NCI-H748 (cell line): ENCODE measurements around the gene PSTPIP1.

Experiments
- DNase-seq: peaks from one replicate; lab custom pipeline; 2025; ENCODE audit not compliant: unreplicated experiment; lab: John Stamatoyannopoulos, UW

PSTPIP1 gene

DNA sequence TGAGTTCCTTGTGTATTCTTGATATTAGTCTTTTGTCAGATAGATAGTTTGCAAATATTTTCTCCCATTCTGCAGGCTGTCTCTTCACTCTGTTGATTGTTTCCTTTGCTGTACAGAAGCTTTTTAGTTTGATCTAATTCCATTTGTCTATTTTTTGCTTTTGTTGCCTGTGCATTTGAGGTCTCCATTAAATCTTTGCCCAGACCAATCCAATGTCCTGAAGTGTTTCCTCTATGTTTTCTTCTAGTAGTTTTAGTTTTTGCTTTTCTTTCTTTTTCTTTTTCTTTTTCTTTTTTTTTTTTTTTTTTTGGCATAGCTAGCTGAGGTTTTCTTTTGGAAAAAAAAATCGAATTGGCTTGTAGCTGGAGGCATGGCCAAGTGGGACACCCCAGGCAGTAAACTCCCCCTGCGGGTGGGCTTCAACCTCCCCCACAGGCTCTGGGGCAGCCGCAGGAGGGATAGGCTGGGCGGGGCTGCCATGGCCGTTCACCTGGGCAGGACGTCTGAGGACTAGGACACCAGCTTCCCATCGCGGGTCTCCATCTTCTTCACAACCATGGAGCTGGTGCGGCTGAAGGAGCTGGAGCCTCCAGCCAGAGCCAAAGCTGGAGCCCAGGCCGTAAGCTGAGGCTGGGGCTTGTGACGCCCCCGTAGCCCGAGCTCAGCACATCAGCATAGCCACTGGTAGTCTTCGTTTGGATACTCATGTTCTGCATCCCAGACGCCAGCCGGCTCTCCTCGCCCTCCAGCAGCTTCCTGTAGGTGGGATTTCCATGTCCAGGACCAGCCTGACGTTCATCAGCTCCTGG lies 16.2 kb upstream of the PSTPIP1 start:
- no peak for DNase-seq

- DNase-seq: no peak
Measured at GRCh38 chr15:76979331-76979925, 15.5 kb upstream of the PSTPIP1 start.

- DNase-seq: no peak
Measured at GRCh38 chr15:76979996-76980520, 14.9 kb upstream of the PSTPIP1 start.

DNA sequence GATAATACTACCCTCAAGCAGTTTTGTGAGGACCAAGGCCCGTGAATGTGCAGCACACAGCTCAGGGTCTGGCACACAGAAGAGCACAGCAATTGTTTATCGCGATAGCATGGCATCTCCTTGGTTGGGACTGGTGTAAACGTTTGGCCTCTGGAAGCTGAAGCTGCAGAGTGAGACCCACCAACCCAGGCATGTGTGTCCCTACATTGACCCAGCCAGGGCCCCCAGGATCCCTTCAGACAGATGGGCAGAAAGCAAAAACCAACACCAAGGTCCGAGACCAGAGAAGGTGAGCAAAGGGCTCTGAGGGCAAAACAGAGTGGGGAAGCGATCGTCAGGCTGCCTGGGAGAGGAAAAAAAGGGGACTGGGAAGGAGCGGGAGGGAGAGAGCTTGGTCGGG lies 12.6 kb upstream of the PSTPIP1 start:
- DNase-seq: no peak

DNA sequence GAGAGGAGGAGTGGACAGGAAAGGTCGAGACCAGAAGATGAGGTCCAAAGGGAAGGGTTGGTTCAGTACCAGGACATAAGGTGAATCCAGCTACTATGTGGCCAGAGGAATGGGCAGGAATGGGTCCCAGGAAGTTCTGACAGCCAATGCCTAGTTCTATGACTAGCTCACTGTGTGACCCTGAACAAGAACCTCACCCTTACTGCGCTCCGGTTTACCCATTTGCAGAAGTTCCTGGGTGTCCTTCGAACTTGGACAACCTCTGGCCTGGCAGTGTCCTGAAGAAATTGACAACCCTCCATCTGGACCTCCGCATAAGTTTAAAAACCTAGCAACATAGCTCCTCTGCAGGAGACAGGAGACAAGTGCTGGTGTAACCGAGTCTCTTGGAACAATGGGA lies 12.2 kb upstream of the PSTPIP1 start:
- DNase-seq: no peak

DNA sequence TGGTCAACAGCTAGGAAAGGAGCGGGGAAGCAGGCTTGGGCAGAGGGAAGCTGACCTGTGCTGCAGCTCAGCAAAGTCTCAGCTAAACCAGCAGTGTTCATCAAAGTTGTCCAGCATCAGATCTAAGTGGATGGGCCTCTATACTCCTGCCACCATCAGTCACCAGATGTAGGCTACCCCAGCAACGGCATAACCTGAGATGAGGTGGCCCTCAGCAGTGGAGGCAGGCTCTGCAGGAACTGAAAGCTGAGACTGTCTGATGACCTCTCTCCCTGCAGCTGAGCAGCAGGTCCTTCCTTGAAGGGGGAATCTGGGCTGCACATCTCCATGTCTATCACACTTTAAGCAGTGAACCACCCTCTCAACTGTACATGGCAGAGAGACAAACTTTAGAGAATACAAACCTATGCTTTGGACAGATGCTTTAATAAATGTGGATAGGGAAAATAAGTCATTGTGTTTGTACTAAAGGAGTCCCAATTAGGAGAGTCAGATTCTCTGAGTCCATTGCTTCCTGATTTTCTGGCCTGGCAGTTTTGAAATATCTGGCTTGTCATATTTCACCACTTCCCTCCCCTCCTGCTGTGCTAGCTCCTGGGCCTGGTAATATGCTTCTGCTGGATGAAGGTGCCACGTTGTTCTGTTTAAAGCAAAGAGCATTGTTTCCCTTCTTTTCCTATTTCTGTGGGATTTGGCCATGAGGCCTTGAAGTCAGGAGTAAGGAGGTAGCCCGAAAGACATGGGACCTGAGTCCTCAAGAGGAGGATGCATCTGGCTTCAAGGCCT lies 11.1 kb upstream of the PSTPIP1 start:
- no peak for DNase-seq

DNA sequence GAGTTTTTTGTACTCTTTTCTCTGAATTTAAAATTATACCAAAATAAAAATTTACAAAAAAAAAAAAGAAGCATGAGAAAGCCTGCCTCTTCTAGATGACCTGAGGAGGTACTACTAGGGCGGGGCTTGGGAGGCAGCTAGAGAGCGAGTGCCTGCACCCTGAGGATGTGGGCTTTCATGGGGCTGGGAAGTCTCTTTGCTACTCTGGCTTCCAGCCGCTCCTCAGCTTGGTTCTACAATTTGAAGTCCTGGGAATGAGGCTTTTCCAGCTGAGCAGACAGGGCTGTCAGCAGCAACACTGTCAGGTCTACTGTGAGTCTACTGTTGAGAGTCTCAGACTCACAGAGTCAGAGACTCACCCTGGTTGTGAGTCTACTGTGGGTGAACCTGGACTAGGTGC lies 8.2 kb upstream of the PSTPIP1 start:
- no peak for DNase-seq

DNA sequence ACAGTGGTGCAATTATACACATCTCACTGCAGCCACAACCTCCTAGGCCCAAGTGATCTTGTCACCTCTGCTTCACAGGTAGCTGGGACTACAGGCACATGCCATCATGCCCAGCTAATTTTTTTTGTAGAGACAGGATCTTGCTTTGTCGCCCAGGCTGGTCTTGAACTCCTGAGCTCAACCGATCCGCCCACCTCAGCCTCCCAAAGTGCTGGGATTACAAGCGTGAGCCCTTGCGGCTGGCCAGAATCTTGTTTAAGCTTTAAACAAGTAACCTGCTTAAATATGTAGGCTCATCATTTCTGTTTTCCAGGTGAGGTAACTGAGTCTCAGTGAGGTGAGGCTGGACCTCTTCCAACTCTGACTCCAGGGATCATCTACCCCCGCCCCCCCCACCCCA lies 7.7 kb upstream of the PSTPIP1 start:
- no peak for DNase-seq

GRCh38 chr15:76987896-76988860 lies 6.7 kb upstream of the PSTPIP1 start:
- DNase-seq: no peak

- DNase-seq: no peak
Measured at GRCh38 chr15:76988867-76989780, 5.8 kb upstream of the PSTPIP1 start.

DNA sequence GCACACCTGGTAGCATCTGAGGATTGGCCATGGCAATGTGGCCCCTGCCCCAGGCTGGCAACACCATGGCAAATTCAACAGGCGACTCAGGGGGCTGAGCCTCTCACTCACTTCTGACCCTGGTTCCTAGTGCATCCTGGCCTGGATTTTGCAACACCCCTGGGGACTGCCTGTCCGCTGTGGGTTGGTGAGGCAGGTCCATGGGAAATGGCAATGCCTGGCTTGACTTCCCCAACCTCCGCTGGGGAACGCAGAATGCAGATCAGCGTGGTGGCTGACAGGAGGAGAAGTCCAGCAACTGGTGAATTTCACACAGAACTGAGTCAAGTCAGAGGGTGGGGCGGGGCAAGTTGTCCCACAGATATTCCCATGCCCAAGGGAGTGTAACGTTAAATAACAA lies 3.9 kb upstream of the PSTPIP1 start:
- DNase-seq: no peak

GRCh38 chr15:76991741-76992645 lies 2.9 kb upstream of the PSTPIP1 start:
- no peak for DNase-seq

DNA sequence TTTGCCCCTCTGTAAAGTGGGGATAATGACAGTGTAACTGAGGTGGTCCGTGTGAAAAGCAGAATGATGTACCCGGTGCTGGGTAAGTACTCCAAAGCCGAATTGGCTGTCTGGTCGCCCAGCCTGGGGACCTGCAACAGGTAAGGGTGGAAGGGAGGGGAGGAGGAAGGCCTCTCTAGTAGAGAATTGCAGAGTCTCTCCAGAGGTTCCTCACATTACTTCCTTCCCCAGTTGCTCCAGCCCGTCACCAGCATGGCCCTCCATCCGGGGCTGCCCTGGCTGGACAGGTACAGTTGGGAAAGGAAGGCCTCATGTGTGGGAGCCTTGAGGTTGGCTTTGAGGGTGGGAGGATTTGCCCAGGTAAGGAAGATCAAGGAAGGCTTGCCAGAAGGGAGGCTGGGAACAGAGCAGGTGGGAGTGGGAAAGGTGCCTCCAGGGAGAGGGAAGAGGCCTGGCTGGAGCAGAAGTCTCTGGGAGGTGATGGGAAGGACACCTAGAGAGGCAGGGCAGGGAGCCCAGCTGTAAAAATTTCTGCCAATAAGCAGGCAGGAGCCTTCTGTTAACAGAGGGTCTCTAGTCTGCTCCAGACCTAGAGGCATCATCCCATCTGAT lies 1.7 kb upstream of the PSTPIP1 start:
- no peak for DNase-seq

DNA sequence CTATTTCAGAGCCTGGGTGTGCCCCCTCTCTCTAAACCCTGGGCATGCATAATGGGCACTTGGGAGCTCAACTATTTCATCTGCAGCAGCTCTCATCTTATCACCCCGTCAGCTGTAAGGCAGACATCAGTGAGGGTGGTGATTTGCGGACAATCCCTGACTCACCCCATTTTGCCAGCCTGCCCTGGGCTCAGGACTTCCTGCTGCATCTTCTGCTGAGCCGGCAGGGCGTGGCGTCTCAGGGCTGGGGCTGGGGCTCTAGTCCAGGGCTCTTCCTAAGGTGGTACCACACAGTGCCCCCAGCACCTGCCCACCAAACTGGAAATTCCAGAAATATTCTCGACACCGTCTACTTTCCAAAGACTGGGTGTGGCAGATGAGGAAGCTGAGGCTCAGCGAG lies 925 bp upstream of the PSTPIP1 start:
- no peak for DNase-seq

- DNase-seq: no peak
Measured at GRCh38 chr15:76994496-76994895, 430 bp upstream of the PSTPIP1 start.

DNA sequence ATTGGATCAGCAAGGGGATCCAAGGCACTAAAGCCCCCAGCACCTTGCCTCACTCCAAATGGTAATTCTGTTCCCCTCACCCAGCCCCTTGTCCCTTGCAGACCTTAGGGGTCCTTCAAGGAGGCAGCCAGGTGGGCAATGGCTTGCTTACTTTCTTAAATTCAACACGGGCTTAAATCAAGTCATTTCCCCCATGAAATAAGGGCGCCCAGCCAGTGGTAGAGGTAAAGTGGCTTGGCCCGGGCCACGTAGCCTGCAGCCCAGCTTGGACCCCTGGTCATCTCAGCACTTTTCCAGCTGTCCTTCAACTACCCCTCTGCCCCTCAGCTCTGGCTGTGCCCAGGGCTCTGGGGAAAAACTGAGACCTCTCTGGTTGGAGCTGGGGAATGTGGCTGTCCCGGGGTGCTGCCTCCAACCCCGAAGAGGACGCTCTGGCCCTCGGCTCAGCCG lies 1.2 kb downstream of the PSTPIP1 start:
- no peak for DNase-seq

- no peak for DNase-seq
Measured at GRCh38 chr15:76996526-76997401, 1.8 kb downstream of the PSTPIP1 start.
